HepG2 (cell line): ENCODE measurements around the gene COA1.

Experiments used
- CTCF ChIP-seq: sonication (generic); formaldehyde crosslinking; IDR thresholded peaks from 2 replicates; pipeline ENCODE4 v1.5.0; 2020; ENCODE audit warnings: mild to moderate bottlenecking, missing genetic modification reagents, moderate library complexity
- POLR2AphosphoS5 ChIP-seq: IDR thresholded peaks from 2 replicates; pipeline ENCODE4 v1.6.1; 2012; ENCODE audit warnings: low read depth, low read length

DNA sequence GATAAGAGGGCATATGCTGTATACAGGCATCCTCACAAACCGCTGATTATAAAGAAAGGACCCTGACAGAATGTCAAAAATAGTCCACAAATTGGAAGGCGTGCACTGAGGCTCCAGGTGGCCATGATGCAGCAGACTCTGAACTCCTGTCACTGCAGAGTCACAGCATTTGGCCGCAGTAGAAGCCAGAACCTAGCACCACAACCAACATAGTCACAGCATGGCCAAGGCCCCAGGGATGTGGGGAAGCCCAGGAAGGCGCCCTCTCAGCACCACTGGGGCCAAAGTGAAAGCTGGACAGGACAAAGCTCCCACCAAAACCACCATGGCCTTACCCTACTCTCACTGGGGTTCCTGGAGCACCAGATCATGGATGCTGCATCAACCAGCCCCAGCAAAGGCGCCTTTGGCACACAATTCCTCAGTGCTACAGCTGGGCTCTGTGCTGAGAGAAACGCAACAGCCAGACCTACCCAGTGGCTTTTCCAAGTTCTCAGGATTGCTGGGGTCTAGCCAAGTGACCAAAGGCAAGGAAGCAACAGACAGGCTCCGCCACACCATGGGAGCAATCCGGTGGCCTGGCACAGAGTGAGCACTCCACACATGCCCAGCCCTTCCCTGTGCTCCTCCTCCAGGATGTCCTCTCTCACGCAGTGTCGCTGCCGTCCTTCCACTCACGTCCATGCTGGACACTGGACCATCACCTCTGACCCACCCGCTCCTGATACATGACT lies 86.3 kb downstream of the COA1 start:
- no peak for TF ChIP-seq POLR2AphosphoS5
- no peak for TF ChIP-seq CTCF (CRISPR knock-in tag)
